SK-N-SH (cell line): ENCODE data around the gene EWSR1.
"Not testable (repeated sequence)": the region's sequence is repeated elsewhere in the genome, so short reads cannot be mapped to it uniquely, and the experiment has no call there.

Source experiments
- NFIC ChIP-seq: IDR thresholded peaks from 2 replicates; pipeline ENCODE4 v1.4.0; 2012; ENCODE audit warnings: borderline replicate concordance
- RFX5 ChIP-seq: IDR thresholded peaks from 2 replicates; pipeline ENCODE4 v1.6.1; 2012; ENCODE audit warnings: mild to moderate bottlenecking, improper control_type of control experiment, low read length
- SIN3A ChIP-seq: IDR thresholded peaks from 2 replicates; pipeline ENCODE4 v1.6.1; 2012; ENCODE audit warnings: low read depth, mild to moderate bottlenecking, low read length, moderate library complexity, borderline replicate concordance
- YY1 ChIP-seq: IDR thresholded peaks from 2 replicates; pipeline ENCODE4 v1.4.0; 2012; ENCODE audit warnings: low read depth, mild to moderate bottlenecking
- TF ChIP-seq, protein P1 (sequence below): IDR thresholded peaks from 2 replicates; pipeline ENCODE4 v1.4.0; 2012; ENCODE audit warnings: low read depth, borderline replicate concordance
- TF ChIP-seq, protein P2 (sequence below): fragments of 200-600 bp; sonication (generic); IDR thresholded peaks from 2 replicates; pipeline ENCODE4 v1.6.1; 2017; ENCODE audit warnings: antibody characterized with exemption, mild to moderate bottlenecking, moderate library complexity
- TF ChIP-seq, protein P3 (sequence below): IDR thresholded peaks from 2 replicates; pipeline ENCODE4 v1.4.0; 2012; ENCODE audit warnings: low read depth
- TF ChIP-seq, protein P4 (sequence below): IDR thresholded peaks from 2 replicates; pipeline ENCODE4 v1.4.0; 2012; ENCODE audit warnings: low read depth, borderline replicate concordance

DNA sequence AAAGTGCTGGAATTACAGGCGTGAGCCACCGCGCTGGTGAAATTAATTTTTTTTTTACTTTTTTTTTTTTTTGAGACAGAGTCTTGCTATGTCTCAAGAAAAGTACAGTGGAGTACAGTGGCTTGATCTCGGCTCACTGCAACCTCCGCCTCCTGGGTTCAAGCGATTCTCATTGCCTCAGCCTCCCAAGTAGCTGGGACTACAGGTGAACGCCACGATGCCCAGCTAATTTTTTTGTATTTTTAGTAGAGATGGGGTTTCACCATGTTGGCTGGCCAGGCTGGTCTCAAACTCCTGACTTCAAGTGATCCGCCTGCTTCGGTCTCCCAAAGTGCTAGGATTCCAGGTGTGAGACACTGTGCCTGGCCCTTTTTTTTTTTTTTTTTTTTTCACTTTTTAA is 20.2 kb upstream of the EWSR1 start:
- TF ChIP-seq, protein P1, sequence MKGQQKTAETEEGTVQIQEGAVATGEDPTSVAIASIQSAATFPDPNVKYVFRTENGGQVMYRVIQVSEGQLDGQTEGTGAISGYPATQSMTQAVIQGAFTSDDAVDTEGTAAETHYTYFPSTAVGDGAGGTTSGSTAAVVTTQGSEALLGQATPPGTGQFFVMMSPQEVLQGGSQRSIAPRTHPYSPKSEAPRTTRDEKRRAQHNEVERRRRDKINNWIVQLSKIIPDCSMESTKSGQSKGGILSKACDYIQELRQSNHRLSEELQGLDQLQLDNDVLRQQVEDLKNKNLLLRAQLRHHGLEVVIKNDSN, result not testable (repeated sequence)
- TF ChIP-seq NFIC, RFX5, YY1, SIN3A: not testable (repeated sequence)
- TF ChIP-seq, protein P2, sequence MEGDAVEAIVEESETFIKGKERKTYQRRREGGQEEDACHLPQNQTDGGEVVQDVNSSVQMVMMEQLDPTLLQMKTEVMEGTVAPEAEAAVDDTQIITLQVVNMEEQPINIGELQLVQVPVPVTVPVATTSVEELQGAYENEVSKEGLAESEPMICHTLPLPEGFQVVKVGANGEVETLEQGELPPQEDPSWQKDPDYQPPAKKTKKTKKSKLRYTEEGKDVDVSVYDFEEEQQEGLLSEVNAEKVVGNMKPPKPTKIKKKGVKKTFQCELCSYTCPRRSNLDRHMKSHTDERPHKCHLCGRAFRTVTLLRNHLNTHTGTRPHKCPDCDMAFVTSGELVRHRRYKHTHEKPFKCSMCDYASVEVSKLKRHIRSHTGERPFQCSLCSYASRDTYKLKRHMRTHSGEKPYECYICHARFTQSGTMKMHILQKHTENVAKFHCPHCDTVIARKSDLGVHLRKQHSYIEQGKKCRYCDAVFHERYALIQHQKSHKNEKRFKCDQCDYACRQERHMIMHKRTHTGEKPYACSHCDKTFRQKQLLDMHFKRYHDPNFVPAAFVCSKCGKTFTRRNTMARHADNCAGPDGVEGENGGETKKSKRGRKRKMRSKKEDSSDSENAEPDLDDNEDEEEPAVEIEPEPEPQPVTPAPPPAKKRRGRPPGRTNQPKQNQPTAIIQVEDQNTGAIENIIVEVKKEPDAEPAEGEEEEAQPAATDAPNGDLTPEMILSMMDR, result not testable (repeated sequence)
- TF ChIP-seq, protein P3, sequence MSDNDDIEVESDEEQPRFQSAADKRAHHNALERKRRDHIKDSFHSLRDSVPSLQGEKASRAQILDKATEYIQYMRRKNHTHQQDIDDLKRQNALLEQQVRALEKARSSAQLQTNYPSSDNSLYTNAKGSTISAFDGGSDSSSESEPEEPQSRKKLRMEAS, result not testable (repeated sequence)
- TF ChIP-seq, protein P4, sequence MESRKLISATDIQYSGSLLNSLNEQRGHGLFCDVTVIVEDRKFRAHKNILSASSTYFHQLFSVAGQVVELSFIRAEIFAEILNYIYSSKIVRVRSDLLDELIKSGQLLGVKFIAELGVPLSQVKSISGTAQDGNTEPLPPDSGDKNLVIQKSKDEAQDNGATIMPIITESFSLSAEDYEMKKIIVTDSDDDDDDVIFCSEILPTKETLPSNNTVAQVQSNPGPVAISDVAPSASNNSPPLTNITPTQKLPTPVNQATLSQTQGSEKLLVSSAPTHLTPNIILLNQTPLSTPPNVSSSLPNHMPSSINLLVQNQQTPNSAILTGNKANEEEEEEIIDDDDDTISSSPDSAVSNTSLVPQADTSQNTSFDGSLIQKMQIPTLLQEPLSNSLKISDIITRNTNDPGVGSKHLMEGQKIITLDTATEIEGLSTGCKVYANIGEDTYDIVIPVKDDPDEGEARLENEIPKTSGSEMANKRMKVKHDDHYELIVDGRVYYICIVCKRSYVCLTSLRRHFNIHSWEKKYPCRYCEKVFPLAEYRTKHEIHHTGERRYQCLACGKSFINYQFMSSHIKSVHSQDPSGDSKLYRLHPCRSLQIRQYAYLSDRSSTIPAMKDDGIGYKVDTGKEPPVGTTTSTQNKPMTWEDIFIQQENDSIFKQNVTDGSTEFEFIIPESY, result not testable (repeated sequence)
